Measurements from ENCODE around the gene NAV2.
"Not testable (repeated sequence)": the region's sequence is repeated elsewhere in the genome, so short reads cannot be mapped to it uniquely, and the experiment has no call there.

The NAV2 gene

DNA sequence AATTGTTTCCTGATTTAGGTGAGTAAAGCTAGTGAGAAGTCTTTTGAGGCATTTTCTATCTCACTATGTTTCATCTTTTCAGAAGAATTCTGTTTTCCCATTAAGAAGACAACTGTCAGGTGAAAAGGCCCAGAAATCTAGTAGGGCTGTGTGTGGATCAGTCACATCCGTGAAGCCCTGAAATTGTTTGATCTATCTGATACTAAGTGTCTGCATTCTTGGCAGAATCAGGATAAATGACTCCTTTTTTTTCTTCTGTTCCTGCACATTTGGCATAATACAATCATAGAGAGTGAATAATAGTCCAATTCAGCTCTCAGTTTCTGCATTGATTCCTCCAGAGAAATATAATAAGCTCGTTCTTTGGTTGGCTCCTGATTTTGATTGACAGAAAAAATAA lies 208.3 kb downstream of the NAV2 start:
- no peak for DNase-seq (ENCODE audit: low spot score)
- in situ Hi-C loops (cut with MboI; ENCODE audit: low pct_unique_long_range_greater_than_20kb, low sequenced_read_pairs, unreplicated experiment), result loop anchor here (25.0 kb wide), 1 partner anchor 634 kb away; no protein-coding TSS in a partner anchor
- no peak for TF ChIP-seq CTCF (IDR thresholded peaks at IDR 0.05; ENCODE audit: extremely low read depth, insufficient read depth, missing control alignments)

DNA sequence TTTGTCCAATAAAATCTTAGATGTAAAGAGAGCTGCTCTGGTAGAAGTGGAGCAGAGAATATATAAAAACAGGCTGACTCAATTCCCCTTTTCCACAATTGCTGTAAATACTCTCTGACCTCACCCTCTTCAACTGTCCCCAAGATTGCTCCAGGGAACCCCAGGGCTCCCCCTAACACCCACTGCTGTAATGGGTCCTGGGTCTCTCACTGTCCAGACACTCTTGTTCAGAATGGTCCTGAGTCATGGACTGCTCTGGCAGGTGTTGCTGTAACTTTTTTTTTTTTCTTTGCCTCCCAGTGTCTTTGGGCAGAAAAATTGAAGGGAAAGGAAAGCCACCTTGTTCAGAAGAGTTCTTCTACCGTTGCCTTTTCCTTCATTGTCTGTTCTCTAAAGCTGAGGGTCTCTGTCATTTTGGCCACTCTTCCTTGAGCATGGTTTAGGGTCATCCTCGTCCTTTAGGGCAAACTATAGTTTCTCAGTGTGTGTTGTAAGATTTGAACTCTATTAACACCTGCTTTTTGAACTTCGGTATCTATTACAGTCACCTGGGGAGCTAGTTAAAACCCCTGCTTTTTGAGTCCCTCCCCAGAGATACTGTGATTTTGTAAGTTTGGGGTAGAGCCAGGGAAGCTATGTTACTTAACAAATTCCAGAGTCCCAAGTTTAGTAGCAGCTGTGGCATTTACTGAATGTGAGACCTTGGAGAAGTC lies 209.5 kb downstream of the NAV2 start:
- in situ Hi-C loops (cut with MboI; ENCODE audit: low pct_unique_long_range_greater_than_20kb, low sequenced_read_pairs, unreplicated experiment), result loop anchor here (25.0 kb wide), 1 partner anchor 635 kb away; no protein-coding TSS in a partner anchor
- no peak for DNase-seq (ENCODE audit: low spot score)
- no peak for TF ChIP-seq CTCF (IDR thresholded peaks at IDR 0.05; ENCODE audit: extremely low read depth, insufficient read depth, missing control alignments)

GRCh38 chr11:19922689-19923035 lies 210.0 kb downstream of the NAV2 start:
- no peak for DNase-seq (ENCODE audit: low spot score)
- in situ Hi-C loops (cut with MboI; ENCODE audit: low pct_unique_long_range_greater_than_20kb, low sequenced_read_pairs, unreplicated experiment), result loop anchor here (25.0 kb wide), 1 partner anchor 635 kb away; no protein-coding TSS in a partner anchor
- no peak for TF ChIP-seq CTCF (IDR thresholded peaks at IDR 0.05; ENCODE audit: extremely low read depth, insufficient read depth, missing control alignments)

GRCh38 chr11:19923626-19924025 lies 211.0 kb downstream of the NAV2 start:
- no peak for TF ChIP-seq CTCF (IDR thresholded peaks at IDR 0.05; ENCODE audit: extremely low read depth, insufficient read depth, missing control alignments)
- in situ Hi-C loops (cut with MboI; ENCODE audit: low pct_unique_long_range_greater_than_20kb, low sequenced_read_pairs, unreplicated experiment), result loop anchor here (25.0 kb wide), 1 partner anchor 636 kb away; no protein-coding TSS in a partner anchor
- no peak for DNase-seq (ENCODE audit: low spot score)

DNA sequence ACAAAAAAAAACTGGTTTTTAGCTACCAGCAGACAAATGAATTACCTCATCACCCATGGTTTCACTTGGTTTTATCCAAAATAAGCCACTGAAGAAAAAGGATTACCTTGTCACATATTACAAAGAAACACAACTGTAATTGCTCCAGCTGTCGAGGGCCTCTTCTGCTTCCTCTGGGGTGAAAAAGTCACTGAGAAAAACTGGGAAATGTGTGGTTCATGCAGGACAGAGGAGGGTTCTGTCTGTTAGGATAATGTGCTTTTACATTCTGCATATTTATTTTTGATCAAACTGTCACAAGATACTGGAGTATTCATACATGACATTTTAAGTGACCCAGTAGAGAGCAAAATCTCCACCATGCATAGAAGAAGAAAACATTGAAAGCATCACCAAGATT lies 211.7 kb downstream of the NAV2 start:
- no peak for TF ChIP-seq CTCF (IDR thresholded peaks at IDR 0.05; ENCODE audit: extremely low read depth, insufficient read depth, missing control alignments)
- in situ Hi-C loops (cut with MboI; ENCODE audit: low pct_unique_long_range_greater_than_20kb, low sequenced_read_pairs, unreplicated experiment), result loop anchor here (25.0 kb wide), 1 partner anchor 637 kb away; no protein-coding TSS in a partner anchor
- DNase-seq (ENCODE audit: low spot score), result no peak

- TF ChIP-seq CTCF (IDR thresholded peaks at IDR 0.05; ENCODE audit: extremely low read depth, insufficient read depth, missing control alignments), result no peak
- DNase-seq (ENCODE audit: low spot score), result no peak
- in situ Hi-C loops (cut with MboI; ENCODE audit: low pct_unique_long_range_greater_than_20kb, low sequenced_read_pairs, unreplicated experiment), result loop anchor here (25.0 kb wide), 1 partner anchor 637 kb away; no protein-coding TSS in a partner anchor
Measured at GRCh38 chr11:19924716-19925115, 212.1 kb downstream of the NAV2 start.

GRCh38 chr11:19927403-19927802 lies 214.8 kb downstream of the NAV2 start:
- in situ Hi-C loops (cut with MboI; ENCODE audit: low pct_unique_long_range_greater_than_20kb, low sequenced_read_pairs, unreplicated experiment), result not testable (repeated sequence)

More at GRCh38 chr11:19927403-19927802, 214.8 kb downstream of the NAV2 start:
- not testable (repeated sequence) for DNase-seq (ENCODE audit: low spot score)

All from GM13977 (cell line).